HEK293T (cell line): Measurements from ENCODE around the gene SLC7A6.

Experiments
- CTCF ChIA-PET: fragments of 350-600 bp; formaldehyde crosslinking; extraction: SDS; loops from one replicate; lab custom pipeline; 2021; ENCODE audit warnings: antibody characterized with exemption, inconsistent platforms; lab: Yijun Ruan, JAX
- POLR2A ChIA-PET: fragments of 350-600 bp; formaldehyde crosslinking; extraction: SDS; loops from one replicate; lab custom pipeline; 2020; ENCODE audit warnings: antibody characterized with exemption, inconsistent platforms; lab: Yijun Ruan, JAX
- DNase-seq: peaks from one replicate; pipeline ENCODE4 v3.0.0; 2012; ENCODE audit warnings: mixed read lengths; ENCODE audit errors: extremely low spot score
- ARNT ChIP-seq: fragments of 450-650 bp; IDR thresholded peaks from 2 replicates; pipeline ENCODE4 v1.6.1; 2017; ENCODE audit warnings: mild to moderate bottlenecking
- BHLHE40 ChIP-seq: fragments of 450-650 bp; IDR thresholded peaks from 2 replicates; pipeline ENCODE4 v1.6.1; 2016; ENCODE audit warnings: mild to moderate bottlenecking, moderate library complexity, borderline replicate concordance
- CTBP1 ChIP-seq: fragments of 450-650 bp; IDR thresholded peaks from 2 replicates; pipeline ENCODE4 v1.6.1; 2016; ENCODE audit warnings: borderline replicate concordance
- ELF4 ChIP-seq: fragments of 450-650 bp; IDR thresholded peaks from 2 replicates; pipeline ENCODE4 v1.6.1; 2017; ENCODE audit warnings: antibody characterized with exemption
- FOXA1 ChIP-seq: fragments of 450-650 bp; IDR thresholded peaks from 2 replicates; pipeline ENCODE4 v1.6.1; 2016; ENCODE audit warnings: mild to moderate bottlenecking
- FOXK2 ChIP-seq: fragments of 450-650 bp; IDR thresholded peaks from 2 replicates; pipeline ENCODE4 v1.6.1; 2016; ENCODE audit warnings: mild to moderate bottlenecking
- FOXM1 ChIP-seq: fragments of 450-650 bp; IDR thresholded peaks from 2 replicates; pipeline ENCODE4 v1.6.1; 2017; ENCODE audit warnings: mild to moderate bottlenecking, borderline replicate concordance
- HDGF ChIP-seq: fragments of 450-650 bp; IDR thresholded peaks from 2 replicates; pipeline ENCODE4 v1.6.1; 2017; ENCODE audit warnings: antibody characterized with exemption, borderline replicate concordance
- L3MBTL2 ChIP-seq: fragments of 450-650 bp; conservative IDR thresholded peaks from 2 replicates; pipeline ENCODE4 v1.6.1; 2016; ENCODE audit warnings: mild to moderate bottlenecking
- LEF1 ChIP-seq: fragments of 450-650 bp; IDR thresholded peaks from 2 replicates; pipeline ENCODE4 v1.6.1; 2017; ENCODE audit warnings: mild to moderate bottlenecking, borderline replicate concordance
- NFRKB ChIP-seq: fragments of 450-650 bp; IDR thresholded peaks from 2 replicates; pipeline ENCODE4 v1.6.1; 2016; ENCODE audit warnings: mild to moderate bottlenecking, moderate library complexity
- SP1 ChIP-seq: fragments of 450-650 bp; IDR thresholded peaks from 2 replicates; pipeline ENCODE4 v1.6.1; 2017
- SUZ12 ChIP-seq: fragments of 450-650 bp; IDR thresholded peaks from 2 replicates; pipeline ENCODE4 v1.6.1; 2016; ENCODE audit warnings: mild to moderate bottlenecking
- TARDBP ChIP-seq: fragments of 450-650 bp; IDR thresholded peaks from 2 replicates; pipeline ENCODE4 v1.6.1; 2016
- ZNF384 ChIP-seq: fragments of 450-650 bp; IDR thresholded peaks from 2 replicates; pipeline ENCODE4 v1.6.1; 2016
- TF ChIP-seq, protein P1 (sequence below): fragments of 450-650 bp; IDR thresholded peaks from 2 replicates; pipeline ENCODE4 v1.6.1; 2016

SLC7A6 gene

GRCh38 chr16:68289202-68289601 lies 24.9 kb downstream of the SLC7A6 start:
- DNase-seq: no peak
- POLR2A ChIA-PET: no interaction called here
- CTCF ChIA-PET: no interaction called here
- TF ChIP-seq CTBP1: no peak
- TF ChIP-seq ZNF384: no peak
- TF ChIP-seq, protein P1, sequence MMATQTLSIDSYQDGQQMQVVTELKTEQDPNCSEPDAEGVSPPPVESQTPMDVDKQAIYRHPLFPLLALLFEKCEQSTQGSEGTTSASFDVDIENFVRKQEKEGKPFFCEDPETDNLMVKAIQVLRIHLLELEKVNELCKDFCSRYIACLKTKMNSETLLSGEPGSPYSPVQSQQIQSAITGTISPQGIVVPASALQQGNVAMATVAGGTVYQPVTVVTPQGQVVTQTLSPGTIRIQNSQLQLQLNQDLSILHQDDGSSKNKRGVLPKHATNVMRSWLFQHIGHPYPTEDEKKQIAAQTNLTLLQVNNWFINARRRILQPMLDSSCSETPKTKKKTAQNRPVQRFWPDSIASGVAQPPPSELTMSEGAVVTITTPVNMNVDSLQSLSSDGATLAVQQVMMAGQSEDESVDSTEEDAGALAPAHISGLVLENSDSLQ: no peak
- TF ChIP-seq ELF4: no peak
- TF ChIP-seq FOXM1: no peak
- TF ChIP-seq BHLHE40: no peak
- TF ChIP-seq FOXK2: no peak
- TF ChIP-seq SUZ12: no peak
- no peak for TF ChIP-seq FOXA1
- no peak for TF ChIP-seq SP1
- no peak for TF ChIP-seq HDGF
- no peak for TF ChIP-seq LEF1
- TF ChIP-seq ARNT: no peak
- TF ChIP-seq TARDBP: no peak

DNA sequence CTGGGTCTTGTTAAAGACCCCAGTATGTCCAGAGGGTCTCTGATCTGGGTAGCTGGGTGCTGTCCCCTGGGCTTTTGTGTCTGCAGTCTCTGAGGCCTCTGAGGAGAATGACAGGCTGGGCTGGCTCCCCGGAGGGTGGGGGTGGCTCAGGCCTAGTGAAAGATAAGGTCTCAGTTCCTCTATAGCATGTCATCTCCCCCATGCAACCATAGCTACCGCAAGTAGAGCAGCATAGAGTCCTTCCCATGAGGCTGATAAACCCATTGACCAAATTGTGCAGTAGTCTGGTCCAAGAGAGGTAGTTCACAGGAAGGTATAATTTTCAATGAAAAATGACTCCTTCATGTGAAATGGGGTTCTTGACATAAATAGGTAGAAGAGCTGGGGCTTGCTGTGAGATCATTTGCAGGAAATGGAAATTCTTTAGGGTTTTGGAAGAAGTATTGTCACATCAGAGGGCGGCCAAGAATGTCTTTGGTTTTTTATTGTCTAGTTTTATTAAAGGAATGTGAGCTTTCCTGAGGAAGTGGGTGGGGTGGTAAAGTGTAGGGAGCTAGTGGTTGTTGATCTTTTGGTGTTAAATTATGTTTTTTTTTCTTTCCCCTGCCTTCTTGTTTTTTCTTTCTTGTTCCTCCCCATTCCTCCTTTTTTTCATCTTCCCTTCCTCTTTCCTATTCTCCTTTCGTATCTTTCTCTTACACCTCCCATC lies 25.4 kb downstream of the SLC7A6 start:
- ChIA-PET POLR2A (no interaction called here), CTCF (no interaction called here)
- TF ChIP-seq NFRKB (no peak), HDGF (no peak), L3MBTL2 (no peak), ELF4 (no peak), FOXM1 (no peak), SP1 (no peak), FOXK2 (no peak), FOXA1 (no peak), CTBP1 (no peak), TARDBP (no peak)
- no peak for DNase-seq

- POLR2A ChIA-PET: no interaction called here
- TF ChIP-seq BHLHE40 (no peak), ZNF384 (no peak), CTBP1 (no peak), SUZ12 (no peak), NFRKB (no peak), TARDBP (no peak), SP1 (no peak), ARNT (no peak), FOXA1 (no peak), L3MBTL2 (no peak), HDGF (no peak), FOXK2 (no peak)
- TF ChIP-seq, protein P1: no peak
- no peak for DNase-seq
- CTCF ChIA-PET: no interaction called here
Observed at GRCh38 chr16:68290450-68290849, 26.1 kb downstream of the SLC7A6 start.

DNA sequence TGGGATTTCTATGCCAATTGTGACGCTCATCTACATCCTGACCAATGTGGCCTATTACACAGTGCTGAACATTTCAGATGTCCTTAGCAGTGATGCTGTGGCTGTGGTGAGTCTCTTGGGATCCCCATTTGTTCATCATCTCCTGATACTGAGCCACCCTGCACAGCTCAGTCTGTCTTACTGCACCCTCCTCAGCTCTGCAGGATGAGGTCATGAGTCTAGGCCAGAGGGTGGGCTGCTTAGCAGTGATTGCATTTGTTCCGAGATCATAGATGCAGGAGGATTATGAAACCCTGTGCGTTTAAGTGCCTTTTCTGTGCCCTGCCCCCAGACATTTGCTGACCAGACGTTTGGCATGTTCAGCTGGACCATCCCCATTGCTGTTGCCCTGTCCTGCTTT lies 26.9 kb downstream of the SLC7A6 start:
- no peak for DNase-seq
- ChIA-PET CTCF (no interaction called here), POLR2A (interaction anchor here (1.7 kb wide), 1 partner anchor 20 kb away, joined by 5 read pairs; the partner anchor contains the start of genes PRMT7 and SLC7A6OS)
- no peak for TF ChIP-seq TARDBP
- TF ChIP-seq ZNF384: no peak
- TF ChIP-seq L3MBTL2: no peak
- no peak for TF ChIP-seq ARNT
- TF ChIP-seq, protein P1: no peak
- no peak for TF ChIP-seq ELF4

DNA sequence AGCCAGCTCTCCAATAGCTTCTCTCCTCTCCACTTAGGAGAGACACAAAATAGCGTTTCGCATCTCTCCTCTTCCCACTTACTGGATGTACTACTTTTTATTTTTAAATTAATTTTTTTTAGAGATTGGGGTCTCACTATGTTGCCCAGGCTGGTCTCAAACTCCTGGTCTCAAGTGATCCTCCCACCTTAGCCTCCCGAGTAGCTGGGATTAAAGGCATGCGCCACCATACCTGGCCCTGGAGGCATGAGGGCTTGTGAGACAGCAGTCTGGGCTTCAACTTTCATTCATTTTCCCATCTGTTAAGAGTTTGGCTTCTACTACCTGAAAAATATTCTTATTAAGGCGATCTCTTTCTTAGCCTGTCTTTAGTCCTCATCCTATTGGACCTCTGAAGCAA lies 28.1 kb downstream of the SLC7A6 start:
- no peak for DNase-seq
- CTCF ChIA-PET: no interaction called here
- POLR2A ChIA-PET: interaction anchor here (1.7 kb wide), 1 partner anchor 19 kb away, joined by 5 read pairs; the partner anchor contains the start of genes PRMT7 and SLC7A6OS
- TF ChIP-seq FOXK2 (no peak), CTBP1 (no peak), NFRKB (no peak), LEF1 (no peak), SUZ12 (no peak), HDGF (no peak), FOXM1 (no peak), ARNT (no peak), ELF4 (no peak), L3MBTL2 (no peak), BHLHE40 (no peak), FOXA1 (no peak), TARDBP (no peak)
- TF ChIP-seq, protein P1: no peak

GRCh38 chr16:68296291-68296690 lies 32.0 kb downstream of the SLC7A6 start:
- CTCF ChIA-PET: interaction anchor here (0.6 kb wide), 1 partner anchor 21 kb away, joined by 3 read pairs; no protein-coding TSS in a partner anchor
- TF ChIP-seq HDGF (no peak), FOXK2 (no peak), SP1 (no peak), ARNT (no peak), LEF1 (no peak), FOXA1 (no peak), BHLHE40 (no peak), SUZ12 (no peak), L3MBTL2 (no peak), TARDBP (no peak), NFRKB (no peak), ZNF384 (no peak), CTBP1 (no peak), ELF4 (no peak), FOXM1 (no peak)
- TF ChIP-seq, protein P1: no peak
- POLR2A ChIA-PET: no interaction called here
- no peak for DNase-seq
